GM18520 (cell line): Measurements from ENCODE around the gene ELAC1.
"Not testable (repeated sequence)": the region's sequence is repeated elsewhere in the genome, so short reads cannot be mapped to it uniquely, and the experiment has no call there.

ENCODE experiments used
- ATAC-seq: cut with Tn5 transposase; IDR thresholded peaks from one replicate; pipeline ENCODE4 v1.9.1; 2021; ENCODE audit not compliant: unreplicated experiment

Gene ELAC1

GRCh38 chr18:50972404-50972803 is 4.6 kb downstream of the ELAC1 start:
- not testable (repeated sequence) for ATAC-seq

- no peak for ATAC-seq
Measured at GRCh38 chr18:50973367-50974126, 5.7 kb downstream of the ELAC1 start.

- ATAC-seq, result no peak
Measured at GRCh38 chr18:50977037-50977760, 9.4 kb downstream of the ELAC1 start.

- no peak for ATAC-seq
Measured at GRCh38 chr18:50981381-50981780, 13.5 kb downstream of the ELAC1 start.

- ATAC-seq, result no peak
Measured at GRCh38 chr18:50982086-50982801, 14.4 kb downstream of the ELAC1 start.

- ATAC-seq, result no peak
Measured at GRCh38 chr18:50982802-50983179, 15.0 kb downstream of the ELAC1 start.

- ATAC-seq, result no peak
Measured at GRCh38 chr18:50986360-50987087, 18.7 kb downstream of the ELAC1 start.

- no peak for ATAC-seq
Measured at GRCh38 chr18:50987261-50987660, 19.4 kb downstream of the ELAC1 start.

GRCh38 chr18:50989711-50990110 is 21.9 kb downstream of the ELAC1 start:
- no peak for ATAC-seq

GRCh38 chr18:50992351-50992762 is 24.5 kb downstream of the ELAC1 start:
- no peak for ATAC-seq

GRCh38 chr18:50994031-50994430 is 26.2 kb downstream of the ELAC1 start:
- no peak for ATAC-seq

- ATAC-seq, result not testable (repeated sequence)
Measured at GRCh38 chr18:51003174-51003573, 35.3 kb downstream of the ELAC1 start.

GRCh38 chr18:51006061-51006818 is 38.4 kb downstream of the ELAC1 start:
- ATAC-seq, result no peak

GRCh38 chr18:51006948-51007789 is 39.3 kb downstream of the ELAC1 start:
- no peak for ATAC-seq

GRCh38 chr18:51007790-51008139 is 39.9 kb downstream of the ELAC1 start:
- ATAC-seq, result no peak

GRCh38 chr18:51009072-51009471 is 41.2 kb downstream of the ELAC1 start:
- no peak for ATAC-seq

GRCh38 chr18:51010218-51010617 is 42.4 kb downstream of the ELAC1 start:
- ATAC-seq, result no peak

- no peak for ATAC-seq
Measured at GRCh38 chr18:51011709-51012108, 43.9 kb downstream of the ELAC1 start.

GRCh38 chr18:51012441-51012840 is 44.6 kb downstream of the ELAC1 start:
- no peak for ATAC-seq

GRCh38 chr18:51013259-51013658 is 45.4 kb downstream of the ELAC1 start:
- no peak for ATAC-seq
